ENCODE measurements around the gene MMP11. TPM values are rescaled to one million over a fixed set of nuclear protein-coding genes. Genes with fewer than 3 reads are reported as not detected.
A peak's percentile ranks its signal among the peaks of the same experiment; 100 is the strongest.

The MMP11 gene
- total and polyA plus RNA-seq, 2 of the 4 experiments (the other 2 are of a cell fraction) = 2.2 to 6.0 TPM

GRCh38 chr22:23751441-23751996 is 21.1 kb upstream of the MMP11 start:
- H2BK15ac ChIP-seq (ENCODE audit: low read depth, low read length) = peak overlapping the region; percentile 12; the same call in 1 of the 3 replicates
- no peak overlapping the region for H2BK120ac ChIP-seq (ENCODE audit: low read depth, low read length)
- H4K5ac ChIP-seq (ENCODE audit: low read depth, low read length) = peak overlapping the region; percentile 92
- peak overlapping the region; percentile 95 for H2AK5ac ChIP-seq (ENCODE audit: low read depth, low read length)
- BruUV-seq (replicated peaks) = no TSS peak
- H3K9me1 ChIP-seq (ENCODE audit: insufficient read depth, low read length) = peaks cover 5% of the 10 kb centered on the region
- peak overlapping the region; percentile 100 for H2AFZ ChIP-seq (replicated peaks; ENCODE audit: low read length, poor library complexity)
- peak overlapping the region; percentile 95 for H3K27ac ChIP-seq (ENCODE audit: insufficient read depth, low read length)
- H2AK9ac ChIP-seq (replicated peaks; ENCODE audit: low read depth, low read length, poor library complexity) = peak overlapping the region; percentile 74
- no peaks in the 10 kb centered on the region for H3K9me3 ChIP-seq (ENCODE audit: control insufficient read depth, insufficient read depth, low read length)
- peak overlapping the region; percentile 85 for H3K4me3 ChIP-seq (ENCODE audit: insufficient read depth, low read depth, low read length)
- dilution Hi-C loops (cut with HindIII; ENCODE audit: low sequenced_read_pairs, unreplicated experiment) (no loop called here), in situ Hi-C loops (cut with MboI; ENCODE audit: low sequenced_read_pairs) (no loop called here), intact Hi-C loops (cut with micrococcal nuclease) (no loop called here)
- peak overlapping the region; percentile 91 for H3K4me2 ChIP-seq (ENCODE audit: low read depth, low read length)
- H4K20me1 ChIP-seq (ENCODE audit: insufficient read depth, low read length) = no peaks in the 10 kb centered on the region
- ChIA-PET POLR2A (ENCODE audit: unreplicated experiment) (no interaction called here), CTCF (no interaction called here)
- peak overlapping the region; percentile 72 for H3K56ac ChIP-seq (ENCODE audit: extremely low read depth, insufficient read depth, low read length)
- DNase-seq (no peak), ATAC-seq (ENCODE audit: low read depth) (peak; percentile 42)
- H3K23ac ChIP-seq (ENCODE audit: low read depth, low read length) = peak overlapping the region; percentile 97; the same call in 1 of the 2 replicates
- peaks cover 12 to 30% of the 10 kb centered on the region in 2 experiments for H3K79me1 ChIP-seq (ENCODE audit: low read depth in 1 of 2, low read length in 2 of 2)
- peak overlapping the region; percentile 90 for H2BK5ac ChIP-seq (ENCODE audit: low read depth, low read length, poor library complexity, severe bottlenecking)
- 45% methylated on average over 2 of the region's 22 CpGs; no CpG with 5 or more reads in 1 of the 2 experiments for WGBS, 2 experiments (ENCODE audit: extremely low coverage in 2 of 2, insufficient read length in 1 of 2)
- no peak overlapping the region for H2BK20ac ChIP-seq (ENCODE audit: low read depth, low read length)
- peak overlapping the region; percentile 93 for H4K91ac ChIP-seq (ENCODE audit: insufficient read depth, low read depth, low read length)
- H3K4me1 ChIP-seq (ENCODE audit: control insufficient read depth, insufficient read depth, low read length) = peaks cover 4% of the 10 kb centered on the region
- peak overlapping the region; percentile 100 for H3K14ac ChIP-seq (replicated peaks; ENCODE audit: low read depth, low read length)
- TF ChIP-seq, protein P1, sequence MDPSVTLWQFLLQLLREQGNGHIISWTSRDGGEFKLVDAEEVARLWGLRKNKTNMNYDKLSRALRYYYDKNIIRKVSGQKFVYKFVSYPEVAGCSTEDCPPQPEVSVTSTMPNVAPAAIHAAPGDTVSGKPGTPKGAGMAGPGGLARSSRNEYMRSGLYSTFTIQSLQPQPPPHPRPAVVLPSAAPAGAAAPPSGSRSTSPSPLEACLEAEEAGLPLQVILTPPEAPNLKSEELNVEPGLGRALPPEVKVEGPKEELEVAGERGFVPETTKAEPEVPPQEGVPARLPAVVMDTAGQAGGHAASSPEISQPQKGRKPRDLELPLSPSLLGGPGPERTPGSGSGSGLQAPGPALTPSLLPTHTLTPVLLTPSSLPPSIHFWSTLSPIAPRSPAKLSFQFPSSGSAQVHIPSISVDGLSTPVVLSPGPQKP (IDR thresholded peaks at IDR 0.05; ENCODE audit: borderline replicate concordance, low read depth, low read length) = no peak
- TF ChIP-seq FOS (IDR thresholded peaks at IDR 0.05; ENCODE audit: low read depth, low read length) = no peak
- TF ChIP-seq, protein P2, sequence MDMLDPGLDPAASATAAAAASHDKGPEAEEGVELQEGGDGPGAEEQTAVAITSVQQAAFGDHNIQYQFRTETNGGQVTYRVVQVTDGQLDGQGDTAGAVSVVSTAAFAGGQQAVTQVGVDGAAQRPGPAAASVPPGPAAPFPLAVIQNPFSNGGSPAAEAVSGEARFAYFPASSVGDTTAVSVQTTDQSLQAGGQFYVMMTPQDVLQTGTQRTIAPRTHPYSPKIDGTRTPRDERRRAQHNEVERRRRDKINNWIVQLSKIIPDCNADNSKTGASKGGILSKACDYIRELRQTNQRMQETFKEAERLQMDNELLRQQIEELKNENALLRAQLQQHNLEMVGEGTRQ (IDR thresholded peaks at IDR 0.05; ENCODE audit: low read depth, low read length) = no peak
- no peak for TF ChIP-seq MAFK (IDR thresholded peaks at IDR 0.05; ENCODE audit: low read depth, low read length)
- TF ChIP-seq BHLHE40 (IDR thresholded peaks at IDR 0.05; ENCODE audit: low read depth, low read length) = no peak
- TF ChIP-seq SMC3 (IDR thresholded peaks at IDR 0.05; ENCODE audit: low read depth, low read length) = no peak
- no peak for TF ChIP-seq NFE2L2 (IDR thresholded peaks at IDR 0.05; ENCODE audit: low read depth, low read length)
- no peak for TF ChIP-seq RFX5 (IDR thresholded peaks at IDR 0.05; ENCODE audit: low read depth, low read length)
- no peak for TF ChIP-seq RCOR1 (IDR thresholded peaks at IDR 0.05; ENCODE audit: insufficient replicate concordance, low read length)
- no peak for TF ChIP-seq CTCF (conservative IDR thresholded peaks at IDR 0.05; ENCODE audit: low read depth, low read length)
- no peak for TF ChIP-seq RAD21 (IDR thresholded peaks at IDR 0.05; ENCODE audit: low read length)
- no peak for TF ChIP-seq POLR2A (IDR thresholded peaks at IDR 0.05; ENCODE audit: low read depth, low read length)
- no peak for TF ChIP-seq MAZ (IDR thresholded peaks at IDR 0.05; ENCODE audit: borderline replicate concordance, low read depth, low read length)
- TF ChIP-seq CEBPB (IDR thresholded peaks at IDR 0.05; ENCODE audit: low read depth, low read length) = no peak
- TF ChIP-seq MXI1 (IDR thresholded peaks at IDR 0.05; ENCODE audit: borderline replicate concordance, low read depth, low read length) = no peak
- TF ChIP-seq CHD1 (IDR thresholded peaks at IDR 0.05; ENCODE audit: low read depth, low read length) = no peak
- H3K27me3 ChIP-seq (ENCODE audit: control insufficient read depth, insufficient read depth, low read length) = no peaks in the 10 kb centered on the region
- H3K18ac ChIP-seq (ENCODE audit: low read depth, low read length) = no peak overlapping the region; the same call in 1 of the 2 replicates
- H3K9ac ChIP-seq (ENCODE audit: low read depth, low read length) = peak overlapping the region; percentile 97
- no peaks in the 10 kb centered on the region for H3K36me3 ChIP-seq (ENCODE audit: control insufficient read depth, insufficient read depth, low read length)
- H3K4ac ChIP-seq (ENCODE audit: low read depth, low read length) = peak overlapping the region; percentile 100
- H4K8ac ChIP-seq (ENCODE audit: low read depth in 2 of 2, low read length in 2 of 2) = peak overlapping the region; percentile 98 to 99

Measured in IMR-90 (cell line).